Endothelial cell of umbilical vein (primary cell): ENCODE results near the gene FAM90A26.
"Not testable (repeated sequence)": the region's sequence is repeated elsewhere in the genome, so short reads cannot be mapped to it uniquely, and the experiment has no call there.

Source experiments
- EZH2 ChIP-seq: IDR thresholded peaks from 2 replicates; pipeline ENCODE4 v1.6.1; 2012; ENCODE audit warnings: borderline replicate concordance, low read depth, mild to moderate bottlenecking, moderate library complexity, low read length, inconsistent platforms; ENCODE audit not compliant: severe bottlenecking
- FOS ChIP-seq: IDR thresholded peaks from 2 replicates; pipeline ENCODE4 v1.6.1; 2011; ENCODE audit warnings: mild to moderate bottlenecking, low read length, moderate library complexity, borderline replicate concordance; ENCODE audit not compliant: insufficient read depth
- GATA2 ChIP-seq: IDR thresholded peaks from 2 replicates; pipeline ENCODE4 v1.7.0; 2011; ENCODE audit warnings: low read depth, mild to moderate bottlenecking, moderate library complexity, mixed read lengths, low read length; ENCODE audit not compliant: insufficient read length, insufficient read depth
- JUN ChIP-seq: IDR thresholded peaks from 2 replicates; pipeline ENCODE4 v1.6.1; 2011; ENCODE audit warnings: borderline replicate concordance, low read depth; ENCODE audit not compliant: insufficient read length, insufficient read depth
- MYC ChIP-seq: IDR thresholded peaks from one replicate; pipeline ENCODE4 v1.6.1; 2011; ENCODE audit warnings: mild to moderate bottlenecking, low read depth, low read length
- POLR2A ChIP-seq: IDR thresholded peaks from 2 replicates; pipeline ENCODE4 v1.6.1; 2012; ENCODE audit warnings: low read depth, mild to moderate bottlenecking, control low read depth, low read length
- POLR2AphosphoS5 ChIP-seq: IDR thresholded peaks from 2 replicates; pipeline ENCODE4 v1.6.1; 2012; ENCODE audit warnings: low read depth, mild to moderate bottlenecking, control low read depth, low read length, moderate library complexity; ENCODE audit not compliant: insufficient read depth
- TF ChIP-seq, protein P1 (sequence below), 2 donors: IDR thresholded peaks; 1 replicate in 1 of 2; 2 replicates in 1 of 2; pipeline ENCODE4 v1.5.1; 2011; ENCODE audit warnings: low read length in 2 of 2, mild to moderate bottlenecking in 2 of 2, moderate library complexity in 2 of 2, control low read depth in 1 of 2, inconsistent platforms in 1 of 2, low read depth in 1 of 2; ENCODE audit not compliant: insufficient read depth in 1 of 2; ENCODE audit errors: extremely low read depth in 1 of 2
- TF ChIP-seq, protein P2 (sequence below): IDR thresholded peaks from 2 replicates; pipeline ENCODE4 v1.6.1; 2011; ENCODE audit not compliant: insufficient read depth, insufficient read length

DNA sequence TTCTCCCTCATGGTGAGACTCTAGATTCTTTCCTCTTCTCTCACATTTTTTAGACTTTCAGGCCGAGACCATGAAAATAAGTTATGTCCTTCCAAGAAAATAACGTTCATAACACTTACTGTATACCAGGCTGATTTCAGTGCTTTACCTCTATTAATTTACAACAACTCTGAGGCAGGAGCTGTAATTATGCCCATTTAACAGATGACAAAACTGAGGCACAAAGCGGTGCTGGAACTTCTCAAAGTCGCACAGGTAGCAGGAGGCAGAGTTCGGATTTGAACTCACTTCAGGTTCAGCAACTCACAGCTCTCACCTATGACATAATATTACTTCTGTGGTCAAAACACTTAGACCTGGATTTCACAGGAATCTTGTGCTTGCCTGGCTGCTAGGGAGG, 36.2 kb upstream of the FAM90A26 start:
- TF ChIP-seq, protein P1, sequence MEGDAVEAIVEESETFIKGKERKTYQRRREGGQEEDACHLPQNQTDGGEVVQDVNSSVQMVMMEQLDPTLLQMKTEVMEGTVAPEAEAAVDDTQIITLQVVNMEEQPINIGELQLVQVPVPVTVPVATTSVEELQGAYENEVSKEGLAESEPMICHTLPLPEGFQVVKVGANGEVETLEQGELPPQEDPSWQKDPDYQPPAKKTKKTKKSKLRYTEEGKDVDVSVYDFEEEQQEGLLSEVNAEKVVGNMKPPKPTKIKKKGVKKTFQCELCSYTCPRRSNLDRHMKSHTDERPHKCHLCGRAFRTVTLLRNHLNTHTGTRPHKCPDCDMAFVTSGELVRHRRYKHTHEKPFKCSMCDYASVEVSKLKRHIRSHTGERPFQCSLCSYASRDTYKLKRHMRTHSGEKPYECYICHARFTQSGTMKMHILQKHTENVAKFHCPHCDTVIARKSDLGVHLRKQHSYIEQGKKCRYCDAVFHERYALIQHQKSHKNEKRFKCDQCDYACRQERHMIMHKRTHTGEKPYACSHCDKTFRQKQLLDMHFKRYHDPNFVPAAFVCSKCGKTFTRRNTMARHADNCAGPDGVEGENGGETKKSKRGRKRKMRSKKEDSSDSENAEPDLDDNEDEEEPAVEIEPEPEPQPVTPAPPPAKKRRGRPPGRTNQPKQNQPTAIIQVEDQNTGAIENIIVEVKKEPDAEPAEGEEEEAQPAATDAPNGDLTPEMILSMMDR (IDR thresholded peaks at IDR 0.05; ENCODE audit: extremely low read depth in 1 of 2, insufficient read depth in 1 of 2, low read depth in 1 of 2, low read length in 2 of 2): not testable (repeated sequence)
- TF ChIP-seq POLR2AphosphoS5, JUN, POLR2A, EZH2, MYC, GATA2, FOS: not testable (repeated sequence)
- TF ChIP-seq, protein P2, sequence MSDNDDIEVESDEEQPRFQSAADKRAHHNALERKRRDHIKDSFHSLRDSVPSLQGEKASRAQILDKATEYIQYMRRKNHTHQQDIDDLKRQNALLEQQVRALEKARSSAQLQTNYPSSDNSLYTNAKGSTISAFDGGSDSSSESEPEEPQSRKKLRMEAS: not testable (repeated sequence)
